ENCODE data around the gene PMM2. TPM values are rescaled to one million over a fixed set of nuclear protein-coding genes. Genes with fewer than 3 reads are reported as not detected.

Gene PMM2
- polyA plus RNA-seq, 1 donor from 2014 or later: 32.3 TPM

Other genes starting within 250 kb of the PMM2 start
- gene TMEM114, start 207.3 kb upstream of the PMM2 start, polyA plus RNA-seq: not detected
- gene METTL22, start 176.1 kb upstream of the PMM2 start, polyA plus RNA-seq: 17.5 TPM
- gene ABAT, start 123.2 kb upstream of the PMM2 start, polyA plus RNA-seq: 3.3 TPM
- gene TMEM186, start 200 bp upstream of the PMM2 start, polyA plus RNA-seq: 11.3 TPM
- 36.4 TPM for gene CARHSP1, start 71.2 kb downstream of the PMM2 start, polyA plus RNA-seq
- not detected for gene LITAFD, start 84.5 kb downstream of the PMM2 start, polyA plus RNA-seq
- gene USP7, start 166.1 kb downstream of the PMM2 start, polyA plus RNA-seq: 9.4 TPM